Stimulated activated CD8-positive, alpha-beta memory T cell treated with anti-CD3 and anti-CD28 coated beads, Interleukin-12 subunit alpha, Interleukin-12 subunit beta, amount 100 ng/mL, for 24 hours (primary cell): ENCODE measurements around the gene GZMM.
"Not testable (repeated sequence)": the region's sequence is repeated elsewhere in the genome, so short reads cannot be mapped to it uniquely, and the experiment has no call there.

Source experiments
- DNase-seq: peaks from one replicate; pipeline ENCODE4 v3.0.0-alpha.2; 2020; ENCODE audit errors: extremely low read depth

GZMM gene

DNA sequence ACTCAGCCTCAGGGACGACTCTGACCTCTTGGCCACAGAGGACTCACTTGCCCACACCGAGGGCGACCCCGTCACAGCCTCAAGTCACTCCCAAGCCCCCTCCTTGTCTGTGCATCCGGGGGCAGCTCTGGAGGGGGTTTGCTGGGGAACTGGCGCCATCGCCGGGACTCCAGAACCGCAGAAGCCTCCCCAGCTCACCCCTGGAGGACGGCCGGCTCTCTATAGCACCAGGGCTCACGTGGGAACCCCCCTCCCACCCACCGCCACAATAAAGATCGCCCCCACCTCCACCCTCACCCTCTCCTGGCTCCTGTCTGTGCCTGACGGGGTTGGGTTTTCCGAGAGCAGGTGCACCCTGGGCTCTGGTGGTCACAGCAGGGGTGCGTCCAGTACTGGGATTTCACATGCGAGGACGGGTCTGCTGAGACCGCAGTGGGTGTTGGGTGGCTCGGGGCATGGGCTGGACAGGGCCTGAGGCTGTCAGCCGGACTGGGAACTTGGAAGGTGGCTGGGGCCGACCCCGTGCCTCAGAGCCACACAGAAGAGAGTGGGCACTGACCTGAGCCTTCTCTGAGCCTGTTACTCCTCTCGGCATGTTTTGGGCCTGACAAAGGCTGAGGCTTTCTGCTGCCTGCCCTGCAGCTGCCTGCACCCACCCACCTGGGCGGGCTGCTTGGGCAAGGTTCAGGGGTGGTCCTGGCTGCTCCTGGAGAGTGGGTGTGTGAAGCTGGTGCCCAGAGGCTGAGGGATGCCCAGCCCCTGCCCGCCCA, 39.5 kb downstream of the GZMM start:
- DNase-seq, result no peak

DNA sequence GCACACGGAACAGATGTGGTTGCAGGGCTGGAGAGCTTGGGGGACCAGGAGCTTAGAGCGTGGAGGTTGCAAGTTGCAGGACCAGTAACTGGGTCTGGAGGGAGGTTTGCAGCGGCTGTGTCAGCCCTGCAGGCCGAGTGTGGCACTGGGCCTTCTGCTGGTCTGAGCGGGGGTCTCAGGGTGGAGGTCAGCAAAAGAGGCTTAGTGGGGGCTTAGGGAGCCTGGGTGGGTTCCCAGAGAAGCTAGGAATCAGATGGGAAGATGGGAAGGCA, 40.1 kb downstream of the GZMM start:
- DNase-seq, result no peak

DNA sequence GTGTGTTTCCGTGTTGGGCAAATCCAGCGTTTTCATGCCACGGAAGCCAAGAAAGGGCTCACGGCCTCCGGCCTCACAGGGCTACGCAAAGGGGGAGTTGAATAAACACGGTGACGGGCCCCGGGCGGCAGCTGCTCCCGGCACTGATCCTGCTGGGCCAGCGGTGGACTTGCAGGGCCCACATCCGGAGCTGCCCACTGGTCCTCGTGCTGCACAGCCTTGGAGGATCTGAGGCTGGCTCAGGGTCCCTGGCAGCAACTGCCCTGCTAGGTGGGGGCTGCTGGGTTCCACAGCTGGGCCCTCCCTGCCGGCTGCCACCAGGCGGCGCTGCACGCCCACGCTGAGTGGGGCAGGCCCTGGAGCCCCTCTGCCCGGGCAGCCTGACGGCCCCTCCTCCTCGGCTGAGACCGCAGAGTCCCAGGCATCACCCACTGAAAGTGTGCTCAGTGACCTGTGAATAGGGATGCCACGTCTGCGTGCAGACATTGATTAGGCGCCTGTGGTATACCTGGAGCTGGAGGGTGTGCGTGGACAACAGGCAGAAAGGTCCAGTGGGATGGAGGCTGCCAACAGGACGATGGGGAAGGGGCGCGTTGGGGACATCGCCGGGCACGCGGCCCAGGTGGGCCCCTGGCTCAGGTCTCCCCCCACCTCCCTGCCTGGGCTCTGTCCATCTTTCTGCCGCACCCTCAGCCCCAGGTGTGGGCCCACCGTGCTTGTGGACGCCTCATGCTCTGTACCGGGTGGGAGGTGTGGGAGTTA, 40.6 kb downstream of the GZMM start:
- DNase-seq, result peak; percentile 34

DNA sequence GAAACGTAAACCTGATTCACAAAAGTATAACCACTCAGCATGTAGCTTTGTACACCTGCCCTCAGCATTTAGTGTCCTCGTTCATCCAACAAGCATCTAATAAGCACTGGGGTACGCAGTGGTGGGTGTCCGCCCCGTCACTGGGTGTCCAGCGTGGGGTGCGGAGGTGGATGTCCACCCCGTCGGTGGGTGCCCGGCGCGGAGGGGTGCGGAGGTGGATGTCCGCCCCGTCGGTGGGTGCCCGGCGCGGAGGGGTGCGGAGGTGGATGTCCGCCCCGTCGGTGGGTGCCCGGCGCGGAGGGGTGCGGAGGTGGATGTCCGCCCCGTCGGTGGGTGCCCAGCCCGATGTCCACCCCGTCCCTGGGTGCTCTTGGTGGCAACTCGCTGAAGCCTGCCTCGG, 41.3 kb downstream of the GZMM start:
- DNase-seq, result not testable (repeated sequence)

DNA sequence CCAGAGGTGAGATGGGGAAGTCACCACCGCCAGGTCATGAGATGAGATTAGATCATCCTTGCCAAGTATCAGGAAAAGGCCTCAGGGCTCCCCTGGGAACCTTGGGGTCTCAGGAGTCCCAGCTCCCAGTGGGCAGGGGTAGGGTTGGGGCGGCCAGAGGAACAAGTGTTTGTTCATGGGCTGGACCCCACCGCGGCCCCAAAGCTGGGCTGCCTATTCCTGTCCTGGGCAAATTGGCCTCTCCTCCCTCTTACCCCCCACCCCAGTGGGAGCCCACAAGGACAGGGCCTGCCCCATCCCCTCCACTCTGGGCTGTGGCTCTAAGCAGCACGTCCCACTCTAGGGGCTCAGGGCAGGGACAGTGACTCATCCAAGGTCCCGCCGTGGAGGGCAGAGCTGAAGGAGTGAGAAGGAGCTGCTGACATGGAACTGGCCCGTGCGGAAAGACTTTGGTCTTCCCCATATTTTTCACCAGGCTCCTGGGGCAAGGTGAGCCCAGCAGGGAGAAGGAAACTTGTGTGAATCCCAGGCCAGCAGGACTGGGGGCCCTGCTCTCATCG, 41.8 kb downstream of the GZMM start:
- DNase-seq, result no peak

DNA sequence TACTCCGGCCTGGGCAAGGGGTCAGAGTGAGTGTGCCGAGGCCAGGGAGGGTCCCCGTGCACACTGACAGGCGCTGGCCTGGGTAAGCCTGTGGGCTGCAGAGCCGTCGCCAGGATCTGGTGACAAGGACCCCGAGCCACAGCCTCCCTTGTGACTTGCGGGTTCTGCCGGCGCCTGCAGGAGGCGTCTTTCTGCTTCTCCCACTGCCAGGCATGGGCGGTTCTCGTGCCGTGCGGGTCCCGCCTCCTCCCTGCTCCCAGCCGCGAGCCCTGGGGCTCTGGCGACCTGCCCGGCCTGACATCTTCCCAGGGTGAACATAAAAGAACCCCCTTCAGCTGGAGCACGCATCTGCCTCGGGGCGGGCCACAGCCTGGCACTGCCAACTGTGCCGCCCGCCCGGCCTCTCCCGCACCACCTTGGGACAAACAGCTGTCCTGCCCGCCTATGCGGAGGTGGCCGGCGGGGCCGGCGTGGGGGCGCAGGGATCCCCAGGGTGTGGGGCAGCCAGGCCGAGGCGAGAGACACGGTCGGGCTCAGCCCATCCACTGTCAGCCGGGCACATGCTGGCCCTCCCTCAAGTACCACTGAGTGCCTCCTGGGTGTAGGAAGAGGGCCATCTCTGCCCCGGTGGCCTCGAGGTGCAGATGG, 44.4 kb downstream of the GZMM start:
- no peak for DNase-seq

DNA sequence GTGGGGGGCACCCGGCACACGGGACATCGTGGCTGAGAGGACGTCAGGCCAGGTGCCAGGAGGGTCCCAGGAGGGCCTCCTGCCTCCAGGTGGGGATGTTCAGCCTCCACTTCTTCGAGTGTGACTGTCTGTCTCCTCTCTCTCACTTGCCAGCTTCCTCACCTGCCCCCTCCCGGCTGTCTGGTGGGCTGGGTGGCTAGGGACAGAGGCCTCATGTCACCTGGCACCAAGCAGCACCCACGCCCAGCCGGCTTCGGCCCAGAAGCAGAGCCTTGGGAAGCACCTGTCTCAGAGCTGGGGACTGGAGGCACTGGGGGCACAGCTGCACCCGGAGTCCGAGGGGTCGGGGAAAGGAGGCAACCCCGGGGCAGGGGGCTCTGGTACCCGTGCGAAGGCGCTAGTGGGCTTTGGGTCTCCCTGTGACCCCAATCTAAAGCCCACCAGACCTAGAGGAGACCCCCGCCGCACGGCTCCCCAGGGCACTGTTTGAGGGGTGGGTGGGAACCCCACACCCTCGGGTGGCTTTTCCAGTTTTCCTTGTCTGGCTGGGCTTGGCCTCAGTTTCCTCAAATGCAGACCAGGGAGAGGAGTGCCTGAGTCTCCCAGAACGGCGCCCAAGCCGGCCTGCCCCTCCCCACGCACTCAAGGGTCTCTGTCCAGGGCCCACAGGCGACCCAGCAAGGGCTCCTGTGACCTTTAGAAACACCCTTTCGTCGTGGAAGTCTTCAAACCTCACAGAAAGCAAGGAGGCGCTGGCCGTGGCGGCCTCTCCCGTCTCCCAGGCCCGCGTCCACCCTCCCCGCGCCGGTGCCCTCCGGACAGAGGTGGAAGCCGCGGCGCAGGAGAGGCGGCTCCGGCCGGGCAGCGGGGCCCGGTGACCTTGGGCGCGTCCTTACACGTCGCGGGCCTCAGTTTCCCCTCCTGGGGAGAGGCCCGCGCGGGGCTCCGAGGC, 45.2 kb downstream of the GZMM start:
- DNase-seq, result no peak

DNA sequence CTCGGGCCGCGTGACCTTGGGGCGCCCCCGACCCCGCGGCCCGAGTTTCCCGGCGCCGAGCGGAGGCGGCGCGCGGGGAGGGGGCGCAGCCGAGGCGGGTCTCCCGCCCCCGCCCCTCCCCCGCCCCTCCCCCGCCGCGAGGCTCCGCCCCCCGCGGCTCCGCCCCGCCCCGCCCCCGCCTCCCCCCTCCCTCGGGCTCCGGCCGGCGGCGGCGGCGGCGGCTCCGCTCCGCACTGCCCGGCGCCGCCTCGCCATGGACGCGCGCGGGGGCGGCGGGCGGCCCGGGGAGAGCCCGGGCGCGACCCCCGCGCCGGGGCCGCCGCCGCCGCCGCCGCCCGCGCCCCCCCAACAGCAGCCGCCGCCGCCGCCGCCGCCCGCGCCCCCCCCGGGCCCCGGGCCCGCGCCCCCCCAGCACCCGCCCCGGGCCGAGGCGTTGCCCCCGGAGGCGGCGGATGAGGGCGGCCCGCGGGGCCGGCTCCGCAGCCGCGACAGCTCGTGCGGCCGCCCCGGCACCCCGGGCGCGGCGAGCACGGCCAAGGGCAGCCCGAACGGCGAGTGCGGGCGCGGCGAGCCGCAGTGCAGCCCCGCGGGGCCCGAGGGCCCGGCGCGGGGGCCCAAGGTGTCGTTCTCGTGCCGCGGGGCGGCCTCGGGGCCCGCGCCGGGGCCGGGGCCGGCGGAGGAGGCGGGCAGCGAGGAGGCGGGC, 46.0 kb downstream of the GZMM start, which contains the start of gene HCN2:
HCN2 (plus strand) TSS at position 189 of the 703 bp plus-strand sequence; CDS start at position 254, 65 bp downstream.
- DNase-seq, result no peak

DNA sequence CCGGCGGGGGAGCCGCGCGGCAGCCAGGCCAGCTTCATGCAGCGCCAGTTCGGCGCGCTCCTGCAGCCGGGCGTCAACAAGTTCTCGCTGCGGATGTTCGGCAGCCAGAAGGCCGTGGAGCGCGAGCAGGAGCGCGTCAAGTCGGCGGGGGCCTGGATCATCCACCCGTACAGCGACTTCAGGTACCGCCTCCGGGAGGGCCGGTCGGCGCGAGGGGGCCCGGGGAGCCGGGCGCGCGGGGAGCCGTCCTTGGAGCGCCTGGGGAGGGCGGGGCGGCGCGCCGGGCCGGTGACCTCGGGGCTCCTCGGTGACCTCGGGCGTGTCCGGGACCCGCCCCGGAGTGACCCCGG, 46.5 kb downstream of the GZMM start:
- DNase-seq, result no peak

DNA sequence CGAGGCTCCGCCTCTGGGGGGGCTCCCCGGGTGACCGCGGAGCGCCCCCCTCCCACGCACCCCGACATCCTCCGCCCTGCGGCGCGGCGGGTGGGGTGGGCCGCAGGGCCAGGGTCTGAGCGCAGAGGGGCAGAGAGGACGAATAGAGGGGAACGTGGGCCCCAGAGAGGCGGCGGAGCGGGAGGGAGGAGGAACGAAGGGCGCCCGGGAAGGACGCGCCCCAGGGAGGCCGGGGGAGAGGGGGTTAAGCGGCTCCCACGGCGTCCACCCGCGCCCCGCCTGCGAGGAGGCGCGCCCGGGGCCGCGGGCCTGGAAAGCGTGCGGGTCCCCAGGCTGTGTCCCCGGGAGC, 46.9 kb downstream of the GZMM start:
- DNase-seq, result no peak

DNA sequence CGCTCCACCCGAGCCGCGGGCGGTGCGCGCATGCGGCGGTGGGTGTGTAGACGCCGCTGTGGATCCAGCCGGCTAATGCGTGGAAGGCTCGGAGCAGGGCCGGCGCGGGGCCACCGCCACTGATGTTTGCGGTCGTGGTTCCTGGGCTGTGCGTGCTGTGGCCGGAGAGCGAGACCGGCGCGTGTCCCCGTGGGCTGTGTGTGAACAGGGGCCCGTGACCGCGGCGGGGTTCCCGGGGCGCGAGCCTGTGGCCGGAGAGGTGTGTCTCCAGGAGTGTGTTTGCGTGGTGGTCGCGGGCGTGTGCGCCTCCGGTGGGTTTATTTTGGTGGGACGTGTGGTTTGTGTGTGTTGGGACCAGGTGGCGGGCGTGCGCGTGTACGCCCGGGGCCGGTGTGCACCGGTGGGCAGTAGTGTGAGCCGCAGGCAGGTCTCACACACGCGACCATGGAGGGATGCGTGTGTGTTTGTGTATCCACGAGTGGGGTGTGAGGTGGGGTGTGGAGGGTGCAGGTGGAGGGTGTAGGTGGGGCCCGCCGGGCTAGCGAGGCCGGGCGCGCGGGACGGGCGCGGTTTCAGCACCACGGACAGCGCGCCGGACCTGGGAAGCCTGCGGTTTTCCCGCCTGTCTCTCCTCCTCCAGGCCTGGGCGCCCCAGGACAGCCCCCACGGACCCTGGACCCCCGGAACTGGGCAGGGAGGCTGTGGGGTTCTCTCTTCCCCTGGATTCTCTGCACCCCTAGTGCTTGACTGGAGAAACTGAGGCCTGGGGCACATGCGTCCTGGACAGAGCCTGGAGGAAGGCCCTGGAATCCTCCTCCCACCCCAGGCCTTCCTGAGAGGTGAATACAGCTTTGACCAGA, 47.5 kb downstream of the GZMM start:
- DNase-seq, result no peak

DNA sequence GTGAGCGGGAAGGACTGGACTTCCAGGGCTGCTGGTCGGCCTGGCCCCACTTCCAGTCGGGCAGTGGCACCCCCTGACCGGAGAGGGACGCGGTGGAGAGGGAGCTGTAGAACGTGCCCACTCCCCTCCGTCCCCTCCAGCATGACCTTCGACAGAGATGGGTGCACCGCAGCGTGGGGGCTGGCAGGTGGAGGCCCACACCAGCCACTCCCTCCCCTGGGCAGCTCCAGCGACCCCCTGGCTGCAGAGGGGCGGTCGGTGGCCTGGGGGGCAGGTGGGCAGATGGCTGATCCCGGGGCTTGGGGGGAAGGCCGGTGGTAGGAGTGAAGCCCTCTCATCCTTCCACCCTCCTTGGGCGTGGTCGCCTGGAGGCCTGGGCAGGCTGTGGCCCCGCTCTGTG, 48.2 kb downstream of the GZMM start:
- DNase-seq, result no peak

DNA sequence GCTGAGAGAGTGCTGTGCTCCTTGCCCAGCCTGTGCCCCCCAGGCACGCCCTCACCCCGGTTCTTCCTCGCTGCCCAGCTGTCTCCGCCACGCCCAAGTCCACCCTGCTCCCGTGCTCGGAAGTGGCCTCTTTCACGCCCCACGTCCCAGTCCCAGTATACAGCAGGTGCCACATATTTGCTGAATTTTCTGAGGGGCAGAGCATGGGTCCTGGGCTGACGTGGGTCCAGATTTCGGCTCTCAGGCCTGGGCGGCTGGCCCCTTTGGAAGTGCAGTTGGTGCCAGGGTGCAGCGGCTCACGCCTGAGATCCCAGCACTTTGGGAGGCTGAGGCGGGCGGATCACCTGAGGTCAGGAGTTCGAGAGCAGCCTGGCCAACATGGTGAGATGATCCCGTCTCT, 49.2 kb downstream of the GZMM start:
- no peak for DNase-seq

DNA sequence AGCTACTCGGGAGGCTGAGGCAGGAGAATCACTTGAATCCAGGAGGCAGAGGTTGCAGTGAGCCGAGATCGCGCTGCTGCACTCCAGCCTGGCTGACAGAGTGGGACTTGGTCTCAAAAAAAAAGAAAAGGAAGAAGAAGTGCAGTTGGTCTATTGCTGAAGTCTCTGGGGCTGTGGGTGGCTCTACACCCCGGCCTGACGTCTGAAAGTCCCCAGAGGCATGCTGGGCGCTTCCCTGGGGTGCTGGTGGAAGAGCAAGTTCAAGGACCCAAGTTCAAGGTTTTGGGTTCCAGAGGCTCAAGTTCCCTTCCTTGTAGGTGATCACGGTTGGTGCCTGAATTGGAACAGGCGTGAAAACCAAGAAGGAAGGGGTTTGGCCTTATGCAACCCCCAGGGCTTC, 49.7 kb downstream of the GZMM start:
- no peak for DNase-seq

DNA sequence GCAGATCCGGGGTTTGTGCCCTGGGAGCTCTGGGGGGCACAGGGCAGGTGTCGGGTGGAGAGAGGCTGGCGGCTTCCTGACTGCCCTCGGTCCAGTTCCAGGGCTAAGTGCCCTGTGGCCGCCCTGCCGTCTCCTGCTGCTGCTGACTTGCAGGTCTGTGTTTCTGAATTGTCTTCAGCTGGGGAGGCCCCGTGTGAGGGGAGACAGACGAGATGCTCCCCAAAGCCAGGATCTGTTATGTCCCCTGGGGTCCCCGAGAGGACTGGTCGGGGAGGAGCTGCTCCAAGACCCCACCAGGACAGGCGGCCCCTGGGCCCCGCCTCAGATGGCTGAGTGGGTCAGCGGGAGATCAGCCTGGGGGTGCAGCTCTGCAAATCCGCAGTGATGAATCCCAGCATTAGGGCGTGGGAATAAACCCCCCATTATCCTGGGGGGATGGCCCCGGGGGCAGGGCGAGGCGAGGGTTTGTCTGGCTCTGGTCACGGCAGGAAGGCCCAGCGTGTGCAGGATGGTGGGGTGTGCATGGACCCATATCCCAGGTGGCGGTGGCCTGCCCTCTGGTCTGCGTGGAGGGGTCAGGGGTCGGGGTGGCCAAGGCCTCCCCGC, 50.5 kb downstream of the GZMM start:
- DNase-seq, result no peak

DNA sequence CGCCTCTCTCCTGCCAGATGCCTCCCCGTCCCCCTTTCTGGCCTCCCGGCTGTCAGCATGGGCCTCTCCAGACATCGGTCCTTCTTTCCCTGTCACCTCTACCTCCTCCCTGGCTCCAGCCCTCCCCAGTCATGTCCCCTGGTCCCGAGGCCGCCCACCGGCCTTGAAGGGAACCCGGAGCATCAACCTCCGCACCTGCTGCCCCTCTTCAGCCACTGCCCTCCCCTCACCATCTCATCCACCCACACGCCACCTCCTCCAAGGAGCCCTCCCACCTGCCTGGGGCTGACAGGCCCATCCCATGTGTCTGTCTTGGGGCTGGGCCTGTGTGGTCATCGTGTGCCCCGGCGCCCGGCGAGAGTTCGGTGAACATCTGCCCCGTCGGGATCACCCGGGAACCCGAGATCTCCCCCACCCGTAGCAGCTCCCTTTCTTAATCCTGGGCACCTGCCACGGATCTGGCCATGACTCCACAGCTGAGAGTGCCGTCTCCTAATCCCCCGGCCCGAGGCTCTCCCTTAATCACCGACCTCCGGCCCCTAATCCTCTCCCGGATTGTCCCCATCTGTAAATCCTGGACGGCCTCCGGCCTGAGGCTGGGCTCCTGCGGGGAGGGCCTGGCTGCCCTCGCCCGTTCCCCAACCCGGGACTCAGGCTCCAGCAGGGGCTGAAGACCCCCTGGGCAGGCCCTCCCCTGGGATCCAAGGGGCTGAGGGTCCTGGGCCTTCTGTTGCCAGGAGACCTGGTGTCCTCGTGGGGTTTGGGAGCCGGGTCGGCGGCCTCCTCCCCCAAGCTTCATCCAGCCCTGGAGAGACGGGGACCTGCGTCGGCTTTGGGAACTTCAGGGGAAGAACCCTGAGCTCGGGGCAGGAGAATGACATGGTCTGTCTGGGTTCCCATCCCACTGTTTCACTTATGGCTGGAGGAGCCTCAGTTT, 51.7 kb downstream of the GZMM start:
- DNase-seq, result no peak

DNA sequence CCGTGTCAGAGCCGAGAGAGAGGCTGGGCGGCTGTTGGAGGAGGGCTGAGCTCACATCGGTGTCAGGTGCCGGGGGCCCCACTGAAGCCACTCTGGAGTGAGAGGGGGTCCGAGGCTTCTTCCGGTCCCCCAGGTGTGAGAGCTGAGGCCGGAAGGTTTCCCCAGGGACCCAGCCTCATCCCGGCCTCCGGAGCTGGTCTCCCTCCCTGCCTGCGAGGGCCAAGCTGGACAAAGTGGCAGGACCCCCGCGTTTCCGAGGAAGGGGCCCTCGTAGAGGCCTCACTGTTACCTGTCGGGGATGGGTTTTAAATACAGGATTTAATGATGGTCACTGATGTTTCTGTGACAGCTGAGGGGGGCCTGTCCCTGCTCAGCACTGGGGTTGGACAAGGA, 52.4 kb downstream of the GZMM start:
- DNase-seq, result no peak

DNA sequence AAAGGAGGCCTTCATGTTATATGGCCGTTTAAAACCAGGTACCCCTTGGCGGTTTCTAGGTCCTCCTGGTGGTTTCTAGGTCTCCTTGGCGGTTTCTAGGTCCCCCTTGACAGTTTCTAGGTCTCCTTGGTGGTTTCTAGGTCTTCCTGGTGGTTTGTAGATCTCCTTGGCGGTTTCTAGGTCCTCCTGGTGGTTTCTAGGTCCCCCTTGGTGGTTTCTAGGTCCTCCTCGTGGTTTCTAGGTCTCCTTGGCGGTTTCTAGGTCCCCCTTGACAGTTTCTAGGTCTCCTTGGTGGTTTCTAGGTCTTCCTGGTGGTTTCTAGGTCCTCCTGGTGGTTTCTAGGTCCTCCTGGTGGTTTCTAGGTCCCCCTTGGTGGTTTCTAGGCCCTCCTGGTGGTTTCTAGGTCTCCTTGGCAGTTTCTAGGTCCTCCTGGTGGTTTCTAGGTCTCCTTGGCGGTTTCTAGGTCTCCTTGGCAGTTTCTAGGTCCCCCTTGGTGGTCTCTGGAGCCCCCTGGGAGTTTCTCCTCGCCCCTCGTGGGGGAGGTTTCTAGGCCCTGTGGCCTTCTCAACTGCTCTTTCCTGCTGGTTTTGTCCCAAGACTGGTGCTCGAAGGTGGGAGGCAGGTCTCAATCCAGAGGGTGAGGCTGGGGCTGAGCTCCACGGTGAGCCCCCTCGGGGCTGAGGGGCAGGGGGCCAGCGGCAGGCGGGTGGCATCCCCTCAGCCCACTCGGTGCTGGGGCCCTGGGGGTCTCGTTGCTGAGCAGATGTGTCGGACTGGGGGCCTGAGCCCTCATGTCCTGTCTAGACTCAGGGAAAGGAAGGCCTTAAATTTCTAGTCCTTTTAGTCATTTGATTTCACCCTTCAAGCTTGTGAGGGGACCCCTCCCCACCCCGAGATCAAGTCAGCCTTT, 53.8 kb downstream of the GZMM start:
- no peak for DNase-seq
